HG02798 (cell line): ENCODE measurements around the gene PSENEN.

ENCODE experiments used
- ATAC-seq: cut with Tn5 transposase; IDR thresholded peaks from one replicate; pipeline ENCODE4 v1.9.1; 2021; ENCODE audit warnings: mild to moderate bottlenecking; ENCODE audit not compliant: unreplicated experiment, poor library complexity

PSENEN gene

GRCh38 chr19:35745328-35746086, at the start of gene PSENEN, which contains the start of gene U2AF1L4:
TSS of gene PSENEN (plus strand) at chr19:35745651. CDS start at chr19:35745931, 280 bp downstream.
TSS of gene U2AF1L4 (minus strand) at chr19:35745418. CDS start at chr19:35745391, 27 bp downstream.
- peak; percentile 49 for ATAC-seq

GRCh38 chr19:35695895-35696422, 49.5 kb upstream of the PSENEN start:
- ATAC-seq, result no peak

- ATAC-seq, result peak; percentile 37
Observed at GRCh38 chr19:35696835-35697234, 48.6 kb upstream of the PSENEN start.

GRCh38 chr19:35702223-35703012, 43.0 kb upstream of the PSENEN start:
- peak; percentile 98 for ATAC-seq

GRCh38 chr19:35703343-35703742, 42.1 kb upstream of the PSENEN start:
- ATAC-seq, result no peak

GRCh38 chr19:35704218-35704617, 41.2 kb upstream of the PSENEN start, which contains the start of gene ZBTB32:
TSS of gene ZBTB32 (plus strand) at chr19:35704558. CDS start at chr19:35714627, 10,069 bp downstream.
- no peak for ATAC-seq

- ATAC-seq, result no peak
Observed at GRCh38 chr19:35708391-35708790, 37.1 kb upstream of the PSENEN start.

- ATAC-seq, result peak; percentile 34
Observed at GRCh38 chr19:35710784-35711723, 34.4 kb upstream of the PSENEN start.

GRCh38 chr19:35712567-35713505, 32.6 kb upstream of the PSENEN start:
- ATAC-seq, result peak; percentile 14

GRCh38 chr19:35713506-35713850, 32.0 kb upstream of the PSENEN start:
- no peak for ATAC-seq

- no peak for ATAC-seq
Observed at GRCh38 chr19:35713904-35714495, 31.5 kb upstream of the PSENEN start.

- ATAC-seq, result no peak
Observed at GRCh38 chr19:35714601-35715354, 30.7 kb upstream of the PSENEN start.

- ATAC-seq, result no peak
Observed at GRCh38 chr19:35715355-35715809, 30.1 kb upstream of the PSENEN start.

GRCh38 chr19:35715981-35716800, 29.3 kb upstream of the PSENEN start:
- peak; percentile 5 for ATAC-seq

GRCh38 chr19:35716801-35717664, 28.4 kb upstream of the PSENEN start:
- ATAC-seq, result peak; percentile 74
